Measurements from ENCODE around the gene SGMS2.

SGMS2 gene

DNA sequence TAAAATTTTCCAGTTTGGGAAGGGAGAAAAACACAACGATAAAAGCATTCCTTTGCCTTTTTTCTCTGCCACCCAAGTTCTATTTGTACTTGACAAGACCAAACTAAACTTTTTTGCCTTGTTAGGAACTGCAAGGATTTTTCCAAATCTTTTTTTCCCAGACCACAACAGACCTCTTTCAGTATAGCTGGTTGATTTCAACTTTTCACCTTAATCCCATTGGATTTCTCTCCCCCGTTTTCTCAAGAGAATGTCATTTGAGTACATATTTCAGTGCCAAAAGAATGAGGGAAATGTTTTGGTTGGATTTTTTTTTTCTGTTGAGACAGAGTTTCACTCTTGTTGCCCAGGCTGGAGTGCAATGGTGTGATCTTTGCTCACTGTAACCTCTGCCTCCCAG lies 18.5 kb upstream of the SGMS2 start:
- H3K9me3 ChIP-seq (replicated peaks; ENCODE audit: low read length) = no peaks in the 10 kb centered on the region
- H3K4me2 ChIP-seq (ENCODE audit: low read length) = no peak overlapping the region

DNA sequence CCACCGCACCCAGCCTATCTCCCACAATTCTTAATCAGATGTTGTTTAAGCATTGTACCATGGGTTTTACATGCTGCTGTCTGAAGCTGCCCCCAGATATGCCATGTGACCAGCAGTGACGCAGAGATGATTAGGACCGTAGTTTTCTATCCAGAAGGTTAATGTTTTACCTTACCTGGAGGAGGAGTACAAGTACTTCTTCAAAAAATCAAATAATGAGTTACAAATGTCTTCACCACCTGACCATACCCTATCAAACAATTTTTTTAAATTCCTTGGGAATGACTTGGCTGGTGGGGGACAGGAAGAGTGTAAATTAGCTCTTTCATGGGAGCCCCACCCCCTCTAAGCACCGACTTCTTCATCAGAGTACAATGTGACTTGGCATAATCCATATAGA lies 16.2 kb upstream of the SGMS2 start:
- no peaks in the 10 kb centered on the region for H3K9me3 ChIP-seq (replicated peaks; ENCODE audit: low read length)
- no peak overlapping the region for H3K4me2 ChIP-seq (ENCODE audit: low read length)
- no peak overlapping the region for H3K9ac ChIP-seq (ENCODE audit: low read depth, low read length)
- H3K4me3 ChIP-seq (ENCODE audit: low read length) = no peak overlapping the region
- no peaks in the 10 kb centered on the region for H3K27me3 ChIP-seq (ENCODE audit: control insufficient read depth, insufficient read depth, low read length)
- no peaks in the 10 kb centered on the region for H3K36me3 ChIP-seq (ENCODE audit: insufficient read depth, low read length)
- no peaks in the 10 kb centered on the region for H3K4me1 ChIP-seq (ENCODE audit: control insufficient read depth, insufficient read depth, low read length)

More for the DNA sequence above, 18.5 kb upstream of the SGMS2 start:
- Histone ChIP-seq H3K4me3 (ENCODE audit: low read length) (no peak overlapping the region), H3K36me3 (ENCODE audit: insufficient read depth, low read length) (no peaks in the 10 kb centered on the region), H3K4me1 (ENCODE audit: control insufficient read depth, insufficient read depth, low read length) (peaks cover 15% of the 10 kb centered on the region), H3K9ac (ENCODE audit: low read depth, low read length) (no peak overlapping the region), H3K27me3 (ENCODE audit: control insufficient read depth, insufficient read depth, low read length) (no peaks in the 10 kb centered on the region)

DNA sequence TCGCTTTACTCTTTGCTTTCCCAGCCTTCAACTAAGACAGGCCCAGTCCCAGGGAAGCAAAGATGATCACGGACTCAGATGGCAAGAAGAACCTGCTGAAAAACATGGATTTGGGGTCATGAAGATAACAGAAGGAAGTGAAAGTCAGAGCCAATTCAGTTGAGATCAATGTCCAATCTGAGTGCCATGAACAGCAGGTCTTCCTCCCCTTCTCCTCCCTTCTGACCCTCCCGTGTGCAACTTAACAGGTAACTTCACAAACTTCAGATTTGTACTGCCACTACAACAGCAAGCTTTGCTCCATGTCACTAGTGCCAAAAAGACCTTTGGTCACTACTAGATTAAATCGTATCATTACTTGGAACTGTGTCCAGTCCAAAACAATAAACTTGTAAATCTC lies 15.5 kb upstream of the SGMS2 start:
- H3K27me3 ChIP-seq (ENCODE audit: control insufficient read depth, insufficient read depth, low read length) = no peaks in the 10 kb centered on the region
- no peak overlapping the region for H3K4me3 ChIP-seq (ENCODE audit: low read length)
- H3K36me3 ChIP-seq (ENCODE audit: insufficient read depth, low read length) = no peaks in the 10 kb centered on the region
- no peak overlapping the region for H3K4me2 ChIP-seq (ENCODE audit: low read length)
- no peaks in the 10 kb centered on the region for H3K9me3 ChIP-seq (replicated peaks; ENCODE audit: low read length)
- no peak overlapping the region for H3K9ac ChIP-seq (ENCODE audit: low read depth, low read length)
- no peaks in the 10 kb centered on the region for H3K4me1 ChIP-seq (ENCODE audit: control insufficient read depth, insufficient read depth, low read length)

DNA sequence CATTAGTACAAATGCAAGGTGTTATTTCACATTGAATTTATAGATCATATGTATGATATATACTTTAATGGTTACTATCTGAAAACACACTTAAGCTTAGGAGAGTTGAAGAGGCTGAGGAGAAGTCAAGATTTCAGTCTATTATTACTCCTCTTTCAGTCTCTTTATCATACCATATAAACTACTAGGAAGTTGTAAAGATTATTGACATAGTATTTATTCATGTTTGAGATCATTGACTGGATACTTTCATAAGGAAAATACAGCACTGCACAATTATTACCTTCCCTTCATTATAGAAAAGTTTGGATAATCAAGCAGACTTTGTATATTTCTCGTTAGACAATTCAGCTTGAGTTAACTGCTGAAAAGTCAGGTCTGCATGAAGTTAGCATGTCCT lies 10.0 kb upstream of the SGMS2 start:
- Histone ChIP-seq H3K36me3 (ENCODE audit: insufficient read depth, low read length) (no peaks in the 10 kb centered on the region), H3K9ac (ENCODE audit: low read depth, low read length) (no peak overlapping the region), H3K4me2 (ENCODE audit: low read length) (no peak overlapping the region), H3K27me3 (ENCODE audit: control insufficient read depth, insufficient read depth, low read length) (no peaks in the 10 kb centered on the region), H3K4me1 (ENCODE audit: control insufficient read depth, insufficient read depth, low read length) (peaks cover 7% of the 10 kb centered on the region), H3K4me3 (ENCODE audit: low read length) (no peak overlapping the region), H3K9me3 (replicated peaks; ENCODE audit: low read length) (no peaks in the 10 kb centered on the region)

DNA sequence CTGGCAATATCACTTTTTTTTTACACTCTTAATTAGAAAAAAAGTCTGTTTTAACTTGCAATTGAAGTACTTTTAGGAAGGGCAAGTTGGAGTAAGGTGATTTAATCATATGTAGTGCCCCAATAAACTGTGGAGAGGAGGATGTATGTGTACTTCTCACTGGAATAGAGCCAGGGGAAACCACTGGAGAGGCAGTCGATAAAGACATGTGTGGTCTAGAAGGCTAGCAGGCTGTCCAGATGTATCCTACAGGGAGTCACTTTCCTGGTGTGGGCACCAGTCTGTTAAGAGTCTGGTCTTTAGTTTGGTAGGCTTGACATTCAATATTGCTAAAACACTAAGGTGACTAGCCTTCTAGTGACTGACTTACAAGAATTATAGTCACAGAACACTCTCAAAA lies 9.6 kb upstream of the SGMS2 start:
- H3K4me2 ChIP-seq (ENCODE audit: low read length) = no peak overlapping the region
- H3K36me3 ChIP-seq (ENCODE audit: insufficient read depth, low read length) = no peaks in the 10 kb centered on the region
- no peaks in the 10 kb centered on the region for H3K27me3 ChIP-seq (ENCODE audit: control insufficient read depth, insufficient read depth, low read length)
- H3K4me1 ChIP-seq (ENCODE audit: control insufficient read depth, insufficient read depth, low read length) = peaks cover 7% of the 10 kb centered on the region
- H3K4me3 ChIP-seq (ENCODE audit: low read length) = no peak overlapping the region
- no peaks in the 10 kb centered on the region for H3K9me3 ChIP-seq (replicated peaks; ENCODE audit: low read length)
- H3K9ac ChIP-seq (ENCODE audit: low read depth, low read length) = no peak overlapping the region

DNA sequence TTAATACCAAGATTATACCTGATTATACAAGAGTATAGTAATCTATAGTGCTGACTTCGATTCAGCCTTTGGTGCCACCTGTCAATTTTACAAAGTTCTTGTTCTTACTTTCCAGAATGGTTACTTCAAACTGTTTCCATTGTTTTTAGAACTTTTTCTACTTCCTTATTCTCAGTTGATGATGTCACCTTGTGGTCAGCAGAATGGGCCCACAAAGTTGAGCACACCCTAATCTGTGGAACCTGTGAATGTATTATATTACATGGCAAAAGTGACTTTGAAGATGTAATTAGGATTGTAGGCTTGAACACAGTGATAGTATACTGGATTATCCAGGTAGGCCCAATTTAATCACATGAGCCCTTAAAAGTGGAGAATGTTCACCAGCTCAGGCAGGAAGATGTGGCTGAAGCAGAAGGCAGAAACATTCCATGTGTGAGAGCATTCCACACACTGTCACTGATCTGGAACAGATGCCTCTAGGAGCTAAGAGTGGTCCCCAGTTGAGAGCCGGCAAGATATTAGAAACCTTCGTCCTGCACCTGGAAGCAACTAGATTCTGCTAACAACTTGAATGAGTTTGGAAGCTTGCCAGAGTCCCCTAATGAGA lies 6.3 kb upstream of the SGMS2 start:
- Histone ChIP-seq H3K27me3 (ENCODE audit: control insufficient read depth, insufficient read depth, low read length) (no peaks in the 10 kb centered on the region), H3K4me1 (ENCODE audit: control insufficient read depth, insufficient read depth, low read length) (peaks cover 7% of the 10 kb centered on the region), H3K4me2 (ENCODE audit: low read length) (no peak overlapping the region), H3K36me3 (ENCODE audit: insufficient read depth, low read length) (no peaks in the 10 kb centered on the region), H3K9me3 (replicated peaks; ENCODE audit: low read length) (no peaks in the 10 kb centered on the region), H3K4me3 (ENCODE audit: low read length) (no peak overlapping the region), H3K9ac (ENCODE audit: low read depth, low read length) (no peak overlapping the region)

DNA sequence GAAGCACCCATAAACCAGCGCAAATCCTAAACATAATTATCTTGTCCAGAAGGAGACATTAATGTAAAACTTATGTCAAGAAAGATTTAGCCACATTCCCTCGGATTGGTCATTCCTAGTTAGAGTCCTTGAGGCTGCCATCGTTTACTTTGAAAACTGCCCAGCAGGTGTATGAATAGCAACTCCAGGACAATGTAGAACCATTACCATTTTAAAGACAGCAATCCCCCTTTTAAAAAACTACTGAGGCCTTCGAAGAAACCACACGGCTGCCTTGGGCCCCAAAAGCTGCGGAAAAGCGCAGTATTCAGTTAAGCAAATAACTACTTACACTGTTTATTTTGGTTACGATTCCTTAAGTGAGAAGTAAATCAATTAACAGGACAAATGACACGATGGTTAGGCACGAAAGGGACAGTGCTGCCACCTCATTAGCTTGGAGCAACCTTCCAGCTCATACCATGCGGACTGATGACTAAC lies 822 bp upstream of the SGMS2 start:
- Histone ChIP-seq H3K4me2 (ENCODE audit: low read length) (peak overlapping the region; percentile 96), H3K9me3 (replicated peaks; ENCODE audit: low read length) (no peaks in the 10 kb centered on the region), H3K27me3 (ENCODE audit: control insufficient read depth, insufficient read depth, low read length) (no peaks in the 10 kb centered on the region), H3K4me1 (ENCODE audit: control insufficient read depth, insufficient read depth, low read length) (peaks cover 11% of the 10 kb centered on the region), H3K4me3 (ENCODE audit: low read length) (peak overlapping the region; percentile 93), H3K9ac (ENCODE audit: low read depth, low read length) (peak overlapping the region; percentile 97), H3K36me3 (ENCODE audit: insufficient read depth, low read length) (no peaks in the 10 kb centered on the region)

DNA sequence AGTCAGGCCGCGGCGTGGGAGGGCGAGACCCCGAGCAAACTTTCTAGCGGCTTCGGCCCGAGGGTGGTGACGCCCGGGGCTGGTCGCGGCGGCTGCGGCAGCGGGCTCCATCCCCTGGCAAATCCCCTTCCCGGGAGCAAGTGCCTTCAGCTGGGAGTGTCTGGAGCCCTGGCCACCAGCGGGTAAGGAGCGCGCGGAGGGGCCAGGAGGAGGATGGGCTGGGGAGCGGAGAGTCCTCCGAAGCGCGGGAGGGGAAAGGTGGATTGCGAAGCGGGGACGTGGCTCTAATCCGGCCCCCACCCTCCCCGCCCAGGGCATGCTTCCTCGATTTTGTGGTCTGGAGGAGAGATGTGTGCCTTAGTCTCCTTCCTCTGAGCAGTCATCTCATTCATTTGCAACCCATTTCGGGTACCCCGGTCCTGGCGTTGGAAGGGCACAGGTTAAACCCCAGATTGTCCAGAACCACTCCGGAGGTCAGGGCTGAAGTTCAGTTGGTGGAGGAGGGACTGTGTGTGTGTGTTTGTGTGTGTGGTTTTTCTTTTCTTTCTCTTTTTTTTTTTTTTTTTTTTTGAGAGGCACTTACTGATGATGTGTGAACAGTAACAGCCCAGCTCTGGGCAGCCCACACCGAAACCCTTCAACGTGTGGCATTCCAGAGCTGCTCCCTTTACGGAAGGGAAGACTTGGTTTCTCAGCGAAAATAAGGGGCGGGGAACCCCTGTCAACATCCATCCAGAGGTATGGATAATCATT lies 516 bp downstream of the SGMS2 start:
- H3K9me3 ChIP-seq (replicated peaks; ENCODE audit: low read length) = no peaks in the 10 kb centered on the region
- H3K36me3 ChIP-seq (ENCODE audit: insufficient read depth, low read length) = no peaks in the 10 kb centered on the region
- H3K4me1 ChIP-seq (ENCODE audit: control insufficient read depth, insufficient read depth, low read length) = peaks cover 11% of the 10 kb centered on the region
- peak overlapping the region; percentile 97 for H3K9ac ChIP-seq (ENCODE audit: low read depth, low read length)
- peak overlapping the region; percentile 96 for H3K4me2 ChIP-seq (ENCODE audit: low read length)
- peak overlapping the region; percentile 93 for H3K4me3 ChIP-seq (ENCODE audit: low read length)
- no peaks in the 10 kb centered on the region for H3K27me3 ChIP-seq (ENCODE audit: control insufficient read depth, insufficient read depth, low read length)

DNA sequence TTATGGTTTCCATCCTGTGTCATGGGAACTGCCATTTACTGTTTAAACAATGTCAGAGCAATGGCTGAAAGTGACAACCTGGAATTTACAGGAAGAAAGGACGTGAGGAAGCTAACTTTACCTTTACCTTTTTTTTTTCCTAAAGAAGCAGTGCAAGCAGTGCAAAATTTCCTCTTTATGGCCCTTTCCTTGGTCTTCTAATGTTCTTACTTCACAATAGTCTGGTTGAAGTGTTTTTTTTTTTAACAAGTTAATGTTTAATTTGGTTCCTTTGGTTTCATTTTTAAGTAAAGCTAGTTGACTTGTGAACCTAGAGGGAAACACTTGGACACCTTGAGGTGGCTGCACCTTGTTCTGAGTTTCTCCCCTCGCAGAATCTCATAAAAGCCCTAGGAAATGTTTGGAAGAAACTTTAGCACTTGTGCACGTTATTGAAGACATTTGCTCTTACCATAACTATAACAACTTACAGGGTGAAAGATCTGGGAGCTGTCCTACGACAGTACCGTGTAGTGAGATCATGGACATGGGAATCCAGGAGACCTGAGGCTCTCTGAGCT lies 1.8 kb downstream of the SGMS2 start:
- no peaks in the 10 kb centered on the region for H3K9me3 ChIP-seq (replicated peaks; ENCODE audit: low read length)
- peak overlapping the region; percentile 93 for H3K4me3 ChIP-seq (ENCODE audit: low read length)
- H3K4me2 ChIP-seq (ENCODE audit: low read length) = peak overlapping the region; percentile 96
- H3K9ac ChIP-seq (ENCODE audit: low read depth, low read length) = peak overlapping the region; percentile 97
- peaks cover 11% of the 10 kb centered on the region for H3K4me1 ChIP-seq (ENCODE audit: control insufficient read depth, insufficient read depth, low read length)
- H3K36me3 ChIP-seq (ENCODE audit: insufficient read depth, low read length) = no peaks in the 10 kb centered on the region
- H3K27me3 ChIP-seq (ENCODE audit: control insufficient read depth, insufficient read depth, low read length) = no peaks in the 10 kb centered on the region

DNA sequence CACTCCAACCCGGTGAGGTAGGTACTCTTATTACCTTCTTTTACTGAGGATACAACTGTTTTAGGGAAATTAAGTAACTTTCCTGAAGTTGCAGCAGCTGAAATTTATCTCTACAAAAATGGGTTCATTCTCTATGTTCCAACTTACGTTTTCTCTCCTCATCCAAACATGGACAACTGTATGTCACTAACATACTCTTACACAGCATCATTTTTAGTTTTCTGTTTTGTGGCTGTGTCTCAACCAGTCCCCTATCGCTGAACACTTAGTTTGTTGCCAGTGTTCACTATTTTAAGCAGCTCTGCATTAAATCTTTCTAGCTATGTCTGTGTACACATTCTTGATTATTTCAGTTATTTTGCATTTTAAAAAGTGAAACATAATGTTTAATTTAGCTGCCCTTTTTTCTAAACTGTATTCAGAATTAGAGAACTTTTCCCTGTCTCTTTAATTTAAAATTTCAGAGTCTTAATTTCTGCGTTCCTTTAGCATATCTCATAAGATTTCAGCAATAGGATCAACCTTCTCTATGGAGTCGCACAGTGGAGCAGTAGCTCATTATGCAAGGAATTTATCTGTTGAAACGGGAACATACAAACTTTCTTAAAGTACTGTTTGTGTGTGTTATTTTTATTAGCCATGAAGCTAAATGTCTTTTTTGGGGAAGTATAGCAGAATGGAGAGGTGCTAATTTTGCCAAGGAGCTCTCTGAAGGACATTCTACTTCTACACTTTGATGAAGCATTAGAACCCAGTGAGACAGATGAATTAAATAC lies 3.8 kb downstream of the SGMS2 start:
- H3K9me3 ChIP-seq (replicated peaks; ENCODE audit: low read length) = no peaks in the 10 kb centered on the region
- H3K4me3 ChIP-seq (ENCODE audit: low read length) = no peak overlapping the region
- no peak overlapping the region for H3K9ac ChIP-seq (ENCODE audit: low read depth, low read length)
- no peak overlapping the region for H3K4me2 ChIP-seq (ENCODE audit: low read length)
- H3K27me3 ChIP-seq (ENCODE audit: control insufficient read depth, insufficient read depth, low read length) = no peaks in the 10 kb centered on the region
- no peaks in the 10 kb centered on the region for H3K36me3 ChIP-seq (ENCODE audit: insufficient read depth, low read length)
- H3K4me1 ChIP-seq (ENCODE audit: control insufficient read depth, insufficient read depth, low read length) = peaks cover 11% of the 10 kb centered on the region

DNA sequence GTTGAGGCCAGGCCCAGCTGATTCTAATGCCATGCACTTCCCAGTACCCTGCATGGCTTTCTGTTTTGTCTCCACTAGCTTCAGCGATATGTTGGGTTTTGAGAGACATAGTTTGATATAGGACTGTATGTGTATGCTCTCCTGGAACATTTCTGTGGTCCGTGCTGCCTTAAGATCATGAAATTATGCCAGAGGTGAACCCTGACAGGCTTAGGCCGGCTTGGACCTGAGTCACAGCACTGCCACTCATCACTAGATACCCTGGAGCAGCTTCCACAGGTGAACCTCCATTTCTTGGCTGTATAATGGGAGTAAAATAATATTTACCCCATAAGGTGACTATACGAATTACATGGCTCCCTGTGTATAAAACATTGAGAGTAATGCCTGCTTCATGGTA lies 6.4 kb downstream of the SGMS2 start:
- no peaks in the 10 kb centered on the region for H3K9me3 ChIP-seq (replicated peaks; ENCODE audit: low read length)
- no peak overlapping the region for H3K4me2 ChIP-seq (ENCODE audit: low read length)
- peaks cover 13% of the 10 kb centered on the region for H3K4me1 ChIP-seq (ENCODE audit: control insufficient read depth, insufficient read depth, low read length)
- H3K9ac ChIP-seq (ENCODE audit: low read depth, low read length) = no peak overlapping the region
- no peak overlapping the region for H3K4me3 ChIP-seq (ENCODE audit: low read length)
- no peaks in the 10 kb centered on the region for H3K36me3 ChIP-seq (ENCODE audit: insufficient read depth, low read length)
- H3K27me3 ChIP-seq (ENCODE audit: control insufficient read depth, insufficient read depth, low read length) = no peaks in the 10 kb centered on the region

Measured in skeletal muscle satellite cell (primary cell).